H9 (cell line): Measurements from ENCODE around the gene ATF6. TPM values are rescaled to one million over a fixed set of nuclear protein-coding genes. Genes with fewer than 3 reads are reported as not detected.

Source experiments
- DNase-seq: peaks from one replicate; pipeline ENCODE4 v3.0.0-alpha.2; 2017
- H2AFZ ChIP-seq: one replicate; pipeline ENCODE4 v1.6.1; 2013; ENCODE audit warnings: mild to moderate bottlenecking, low read length, control low read depth, moderate library complexity
- H2AK5ac ChIP-seq: 2 replicates; pipeline ENCODE4 v1.6.1; 2013; ENCODE audit warnings: low read length, control low read depth, mixed read lengths; ENCODE audit not compliant: insufficient read length
- H2BK120ac ChIP-seq: one replicate; pipeline ENCODE4 v1.6.1; 2013; ENCODE audit warnings: low read depth, mild to moderate bottlenecking, low read length, control low read depth, inconsistent platforms; ENCODE audit not compliant: poor library complexity, severe bottlenecking
- H2BK12ac ChIP-seq: 2 replicates; pipeline ENCODE4 v1.6.1; 2013; ENCODE audit warnings: low read length, control low read depth, mixed read lengths, low read depth; ENCODE audit not compliant: insufficient read length
- H2BK15ac ChIP-seq: 2 replicates; pipeline ENCODE4 v1.6.1; 2013; ENCODE audit warnings: low read depth, low read length, control low read depth
- H2BK20ac ChIP-seq: one replicate; pipeline ENCODE4 v1.6.1; 2013; ENCODE audit warnings: low read depth, mild to moderate bottlenecking, low read length, control low read depth, inconsistent platforms; ENCODE audit not compliant: poor library complexity, severe bottlenecking
- H2BK5ac ChIP-seq: 2 replicates; pipeline ENCODE4 v1.6.1; 2013; ENCODE audit warnings: low read length, control low read depth, mixed read lengths; ENCODE audit not compliant: insufficient read length
- H3K14ac ChIP-seq: 2 replicates; pipeline ENCODE4 v1.6.1; 2013; ENCODE audit warnings: low read length, control low read depth; ENCODE audit not compliant: insufficient read depth
- H3K18ac ChIP-seq: 2 replicates; pipeline ENCODE4 v1.6.1; 2013; ENCODE audit warnings: low read depth, mild to moderate bottlenecking, mixed read lengths, low read length, control low read depth; ENCODE audit not compliant: insufficient read length
- H3K23ac ChIP-seq: 2 replicates; pipeline ENCODE4 v1.6.1; 2013; ENCODE audit warnings: low read length, control low read depth, mixed read lengths, low read depth; ENCODE audit not compliant: insufficient read length
- H3K23me2 ChIP-seq: 2 replicates; pipeline ENCODE4 v1.6.1; 2013; ENCODE audit warnings: low read depth, mild to moderate bottlenecking, mixed read lengths, low read length, control low read depth; ENCODE audit not compliant: insufficient read length, poor library complexity, severe bottlenecking
- H3K27ac ChIP-seq: 2 replicates; pipeline ENCODE4 v1.5.1; 2013; ENCODE audit warnings: low read length, control low read depth, mixed read lengths, low read depth; ENCODE audit not compliant: insufficient read length
- H3K27me3 ChIP-seq: 2 replicates; pipeline ENCODE4 v1.6.1; 2013; ENCODE audit warnings: low read length, control low read depth, inconsistent platforms; ENCODE audit not compliant: insufficient read depth
- H3K4ac ChIP-seq: 2 replicates; pipeline ENCODE4 v1.6.1; 2013; ENCODE audit warnings: low read depth, mild to moderate bottlenecking, control low read depth, inconsistent platforms, low read length, moderate library complexity
- H3K4me1 ChIP-seq: 2 replicates; pipeline ENCODE4 v1.6.1; 2013; ENCODE audit warnings: low read length, control low read depth, inconsistent platforms; ENCODE audit not compliant: insufficient read depth
- H3K4me2 ChIP-seq: 2 replicates; pipeline ENCODE4 v1.6.1; 2013; ENCODE audit warnings: low read length, control low read depth, mixed read lengths; ENCODE audit not compliant: insufficient read length, insufficient read depth
- H3K56ac ChIP-seq: 2 replicates; pipeline ENCODE4 v1.6.1; 2013; ENCODE audit warnings: low read depth, mild to moderate bottlenecking, mixed read lengths, low read length, control low read depth; ENCODE audit not compliant: insufficient read length
- H3K79me1 ChIP-seq: 2 replicates; pipeline ENCODE4 v1.6.1; 2013; ENCODE audit warnings: low read depth, mild to moderate bottlenecking, moderate library complexity, low read length, control low read depth, inconsistent platforms; ENCODE audit not compliant: insufficient read depth, poor library complexity, severe bottlenecking
- H3K79me2 ChIP-seq: 2 replicates; pipeline ENCODE4 v1.6.1; 2013; ENCODE audit warnings: low read length, control low read depth, inconsistent platforms; ENCODE audit not compliant: insufficient read depth
- H3K9ac ChIP-seq: 2 replicates; pipeline ENCODE4 v1.6.1; 2013; ENCODE audit warnings: low read length, control low read depth, mixed read lengths; ENCODE audit not compliant: insufficient read length; ENCODE audit errors: extremely low read depth
- H3K9me3 ChIP-seq: one replicate; pipeline ENCODE4 v1.6.1; 2013; ENCODE audit warnings: low read depth, low read length, inconsistent platforms; ENCODE audit not compliant: control insufficient read depth
- H3T11ph ChIP-seq: one replicate; pipeline ENCODE4 v1.6.1; 2013; ENCODE audit warnings: mild to moderate bottlenecking, low read length, control low read depth, inconsistent platforms
- H4K20me1 ChIP-seq: one replicate; pipeline ENCODE4 v1.6.1; 2013; ENCODE audit not compliant: control insufficient read depth, insufficient read length, insufficient read depth
- H4K5ac ChIP-seq: 2 replicates; pipeline ENCODE4 v1.6.1; 2013; ENCODE audit warnings: low read depth, mild to moderate bottlenecking, mixed read lengths, low read length, control low read depth; ENCODE audit not compliant: insufficient read length
- H4K8ac ChIP-seq: replicated peaks from 2 replicates; pipeline ENCODE4 v1.6.1; 2013; ENCODE audit warnings: low read length, control low read depth, mixed read lengths, low read depth; ENCODE audit not compliant: insufficient read length
- H4K91ac ChIP-seq: 2 replicates; pipeline ENCODE4 v1.6.1; 2013; ENCODE audit warnings: low read depth, mild to moderate bottlenecking, moderate library complexity, mixed read lengths, low read length, control low read depth; ENCODE audit not compliant: insufficient read length
- H3K27ac Mint-ChIP-seq, 3 experiments: 2 replicates in 2 of 3; 3 replicates in 1 of 3; pipeline ENCODE4 v1.8.0; 2020 to 2021; ENCODE audit warnings: mixed read lengths in 3 of 3, mild to moderate bottlenecking in 1 of 3, moderate library complexity in 1 of 3
- H3K27me3 Mint-ChIP-seq: 2 replicates; pipeline ENCODE4 v1.8.0; 2021; ENCODE audit warnings: low read depth, mild to moderate bottlenecking, moderate library complexity, mixed read lengths
- H3K36me3 Mint-ChIP-seq, 3 experiments: 2 replicates in 2 of 3; 3 replicates in 1 of 3; pipeline ENCODE4 v1.8.0; 2020 to 2021; ENCODE audit warnings: low read depth in 3 of 3, mixed read lengths in 3 of 3; ENCODE audit not compliant: insufficient read depth in 1 of 3
- H3K4me1 Mint-ChIP-seq, 2 experiments: 2 replicates each; pipeline ENCODE4 v1.8.0; 2020; ENCODE audit warnings: mixed read lengths in 2 of 2
- H3K4me3 Mint-ChIP-seq, 2 experiments: 2 replicates in 1 of 2; 3 replicates in 1 of 2; pipeline ENCODE4 v1.8.0; 2020 to 2021; ENCODE audit warnings: mild to moderate bottlenecking in 2 of 2, mixed read lengths in 2 of 2, moderate library complexity in 1 of 2
- H3K9me3 Mint-ChIP-seq, 2 experiments: 2 replicates in 1 of 2; 3 replicates in 1 of 2; pipeline ENCODE4 v1.8.0; 2020; ENCODE audit warnings: mild to moderate bottlenecking in 2 of 2, mixed read lengths in 2 of 2, moderate library complexity in 1 of 2
- CTCF ChIP-seq: fragments of 200-600 bp; sonication (generic); conservative IDR thresholded peaks from 3 replicates; pipeline ENCODE4 v1.8.0; 2021; ENCODE audit warnings: antibody characterized with exemption, mild to moderate bottlenecking
- WGBS: extraction: QIAGEN DNeasy Blood & Tissue Kit; methylation state at CpG from one replicate; pipeline ENCODE4 v1.1.7; 2013; ENCODE audit warnings: missing lambda C conversion rate, low lambda C conversion rate, mixed read lengths; ENCODE audit not compliant: insufficient read length; ENCODE audit errors: extremely low coverage; 5-methylcytosine and 5-hydroxymethylcytosine counted together
- total RNA-seq: library from RNA; stranded (reverse); gene quantifications from 2 replicates; pipeline ENCODE4 v1.2.1, GENCODE V29; 2021

The ATF6 gene
- total RNA-seq, 1 experiment from 2014 or later, result 11.2 TPM

GRCh38 chr1:161950377-161950776 is 184.3 kb downstream of the ATF6 start:
- H3K4me1 Mint-ChIP-seq, result peaks cover 16 to 19% of the 10 kb centered on the region in 2 experiments
- H3K4me3 Mint-ChIP-seq, result no peak overlapping the region
- no CpG with 5 or more reads among the region's 1 CpG for WGBS
- H3K27ac ChIP-seq, result no peak overlapping the region
- H3K18ac ChIP-seq, result no peak overlapping the region
- H4K5ac ChIP-seq, result no peak overlapping the region
- H3K14ac ChIP-seq, result no peak overlapping the region
- no peaks in the 10 kb centered on the region; the same call in 1 of the 2 replicates for H3K4me1 ChIP-seq
- no peak overlapping the region for H2AK5ac ChIP-seq
- TF ChIP-seq CTCF, result no peak
- H3K36me3 Mint-ChIP-seq, result no peaks in the 10 kb centered on the region
- H3K4ac ChIP-seq, result no peak overlapping the region
- H3K27ac Mint-ChIP-seq, result no peak overlapping the region
- no peaks in the 10 kb centered on the region for H3K27me3 Mint-ChIP-seq
- DNase-seq, result no peak
- H3K27me3 ChIP-seq, result no peaks in the 10 kb centered on the region
- no peak overlapping the region for H4K8ac ChIP-seq
- no peak overlapping the region for H2BK15ac ChIP-seq
- H3K23me2 ChIP-seq, result no peaks in the 10 kb centered on the region
- H3K79me1 ChIP-seq, result no peaks in the 10 kb centered on the region
- H2BK12ac ChIP-seq, result no peak overlapping the region
- no peak overlapping the region for H3K56ac ChIP-seq
- H2AFZ ChIP-seq, result no peak overlapping the region
- no peak overlapping the region for H3K9ac ChIP-seq
- no peak overlapping the region for H2BK5ac ChIP-seq
- no peaks in the 10 kb centered on the region for H4K20me1 ChIP-seq
- H3K9me3 Mint-ChIP-seq, result no peaks in the 10 kb centered on the region
- H3K4me2 ChIP-seq, result no peak overlapping the region
- no peak overlapping the region for H2BK20ac ChIP-seq
- H3K9me3 ChIP-seq, result no peaks in the 10 kb centered on the region
- H3K79me2 ChIP-seq, result no peaks in the 10 kb centered on the region
- no peak overlapping the region for H3T11ph ChIP-seq
- H2BK120ac ChIP-seq, result no peak overlapping the region
- no peak overlapping the region for H3K23ac ChIP-seq
- H4K91ac ChIP-seq, result no peak overlapping the region
